Omental fat pad (tissue), 4 donors: ENCODE results near the gene TARP. TPM values are rescaled to one million over a fixed set of nuclear protein-coding genes. Genes with fewer than 3 reads are reported as not detected.

Source experiments
- ATAC-seq: fragments of 150-250 bp; one replicate; pipeline ENCODE4 v1.9.1; 2016; ENCODE audit warnings: mild to moderate bottlenecking, moderate library complexity; ENCODE audit not compliant: low FRiP score
- DNase-seq: peaks from one replicate; pipeline ENCODE4 v3.0.0-alpha.2; 2019; ENCODE audit warnings: low spot score
- CTCF ChIP-seq, 3 donors: fragments of 450-650 bp; IDR thresholded peaks; one replicate each; pipeline ENCODE4 v1.5.1; 2016 to 2017; ENCODE audit warnings: antibody characterized with exemption in 3 of 3, mild to moderate bottlenecking in 3 of 3, moderate library complexity in 2 of 3
- small RNA-seq: library from RNA; depleted of rRNA; stranded (forward); fragments of <200 nt; gene quantifications from one replicate; pipeline ENCODE3, GENCODE V24; 2016
- total RNA-seq, 4 donors: library from RNA; depleted of rRNA; stranded (reverse); fragments of >200 nt; gene quantifications; one replicate each; pipeline ENCODE4 v1.1.0, GENCODE V29; 2016

Gene TARP

GRCh38 chr7:38215115-38215514, 58.3 kb downstream of the TARP start:
- ATAC-seq = no peak
- no peak for TF ChIP-seq CTCF (IDR thresholded peaks at IDR 0.05)
- DNase-seq = no peak

- TF ChIP-seq CTCF (IDR thresholded peaks at IDR 0.05) = no peak
- DNase-seq = no peak
These were observed 61.5 kb downstream of the TARP start for GRCh38 chr7:38211940-38212339.

GRCh38 chr7:38211486-38211885, 62.0 kb downstream of the TARP start:
- ATAC-seq (no peak), DNase-seq (no peak)
- no peak for TF ChIP-seq CTCF (IDR thresholded peaks at IDR 0.05)

More at GRCh38 chr7:38211940-38212339, 61.5 kb downstream of the TARP start:
- no peak for ATAC-seq

Small RNA genes within 50 kb of the gene (small RNA-seq; reads per million reads assigned to genes)
- gene TRGJ1 = not detected
- gene TRGJ2 = not detected
- not detected for gene TRGJP
- gene TRGJP1 = not detected
- not detected for gene TRGJP2
- not detected for gene TRGVA

Other genes starting within 250 kb of the TARP start
- gene STARD3NL, start 95.4 kb downstream of the TARP start, total RNA-seq = 10 to 100 TPM; 41.2 to 47.9 (median 43.6) TPM